Measurements from ENCODE around the gene SLC26A11. TPM values are rescaled to one million over a fixed set of nuclear protein-coding genes. Genes with fewer than 3 reads are reported as not detected.

SLC26A11 gene
- total RNA-seq, 1 donor from 2014 or later: 5.9 TPM

Other genes starting within 250 kb of the SLC26A11 start
- gene TBC1D16, start 184.6 kb upstream of the SLC26A11 start, total RNA-seq: 1.8 and 1.9 TPM in 2 replicates
- gene CCDC40, start 183.8 kb upstream of the SLC26A11 start, total RNA-seq: 0.15 and 0.16 TPM in 2 replicates
- gene GAA, start 118.8 kb upstream of the SLC26A11 start, total RNA-seq: 12.3 and 13.1 TPM in 2 replicates
- gene EIF4A3, start 73.3 kb upstream of the SLC26A11 start, total RNA-seq: 179 and 182 TPM in 2 replicates
- not detected in 2 replicates for gene CARD14, start 50.4 kb upstream of the SLC26A11 start, total RNA-seq
- gene SGSH, start 94 bp upstream of the SLC26A11 start, total RNA-seq: 20.1 and 22.2 TPM in 2 replicates
- 282 and 290 TPM in 2 replicates for gene RNF213, start 40.4 kb downstream of the SLC26A11 start, total RNA-seq
- gene ENDOV, start 194.7 kb downstream of the SLC26A11 start, total RNA-seq: 15.6 and 16.9 TPM in 2 replicates

Measured in activated T-helper 1 cell treated with anti-CD3 and anti-CD28 coated beads, Interleukin-12 subunit alpha, Interleukin-12 subunit beta, Interleukin-2, Interleukin-4 antibody, amounts not matched to agents 30 ng/mL and 10 ng/mL and 1 ng/mL, durations not matched to agents 14 hours and 24 hours and 36 hours (primary cell).